Measurements from ENCODE around the gene ARID1B. TPM values are rescaled to one million over a fixed set of nuclear protein-coding genes. Genes with fewer than 3 reads are reported as not detected.

ARID1B gene
- total and polyA plus RNA-seq, 2 of the 4 experiments (the other 2 are of a cell fraction): 14.5 to 20.1 TPM

DNA sequence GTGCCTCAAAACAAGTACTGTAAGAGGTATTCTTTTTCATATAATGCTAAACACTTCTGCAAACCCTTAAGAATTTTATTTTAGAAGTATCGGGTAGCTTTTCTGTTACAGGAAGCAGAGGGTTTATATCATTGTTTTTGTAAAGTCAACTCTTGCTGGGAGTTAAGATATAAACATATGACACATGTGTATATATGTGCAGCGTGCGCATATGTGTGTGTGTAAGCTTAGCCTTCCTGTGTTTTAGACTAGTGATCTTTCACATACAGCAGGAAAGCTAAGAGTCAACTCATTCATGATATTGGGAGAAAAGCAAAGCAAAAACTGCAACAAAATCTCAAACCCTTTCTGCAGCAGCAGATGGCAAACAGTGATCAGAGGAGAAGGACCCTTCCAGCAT, 102.4 kb downstream of the ARID1B start:
- Histone ChIP-seq H4K91ac (ENCODE audit: insufficient read depth, low read depth, low read length) (no peak overlapping the region), H2AK9ac (replicated peaks; ENCODE audit: low read depth, low read length, poor library complexity) (no peak overlapping the region), H3K4me3 (ENCODE audit: insufficient read depth, low read depth, low read length) (no peak overlapping the region), H2BK15ac (ENCODE audit: low read depth, low read length) (no peak overlapping the region), H4K5ac (ENCODE audit: low read depth, low read length) (no peak overlapping the region), H3K4ac (ENCODE audit: low read depth, low read length) (no peak overlapping the region), H2AFZ (replicated peaks; ENCODE audit: low read length, poor library complexity) (no peak overlapping the region), H3K79me1 (ENCODE audit: low read depth in 1 of 2, low read length in 2 of 2) (peaks cover 59 to 79% of the 10 kb centered on the region in 2 experiments), H2BK20ac (ENCODE audit: low read depth, low read length) (no peak overlapping the region), H3K27ac (ENCODE audit: insufficient read depth, low read length) (no peak overlapping the region), H3K9me1 (ENCODE audit: insufficient read depth, low read length) (peaks cover 25% of the 10 kb centered on the region), H2BK120ac (ENCODE audit: low read depth, low read length) (no peak overlapping the region), H3K4me2 (ENCODE audit: low read depth, low read length) (peak overlapping the region; percentile 88), H3K9me3 (ENCODE audit: control insufficient read depth, insufficient read depth, low read length) (no peaks in the 10 kb centered on the region), H3K27me3 (ENCODE audit: control insufficient read depth, insufficient read depth, low read length) (no peaks in the 10 kb centered on the region), H4K8ac (ENCODE audit: low read depth in 2 of 2, low read length in 2 of 2) (no peak overlapping the region), H3K56ac (ENCODE audit: extremely low read depth, insufficient read depth, low read length) (no peak overlapping the region), H3K18ac (ENCODE audit: low read depth, low read length) (no peak overlapping the region; the same call in 1 of the 2 replicates), H4K20me1 (ENCODE audit: insufficient read depth, low read length) (peaks cover 70% of the 10 kb centered on the region), H3K23ac (ENCODE audit: low read depth, low read length) (no peak overlapping the region), H2AK5ac (ENCODE audit: low read depth, low read length) (no peak overlapping the region), H2BK5ac (ENCODE audit: low read depth, low read length, poor library complexity, severe bottlenecking) (no peak overlapping the region), H3K36me3 (ENCODE audit: control insufficient read depth, insufficient read depth, low read length) (no peaks in the 10 kb centered on the region), H3K14ac (replicated peaks; ENCODE audit: low read depth, low read length) (no peak overlapping the region), H3K4me1 (ENCODE audit: control insufficient read depth, insufficient read depth, low read length) (peaks cover 21% of the 10 kb centered on the region), H3K9ac (ENCODE audit: low read depth, low read length) (no peak overlapping the region)
- BruUV-seq (replicated peaks): no TSS peak
- no CpG with 5 or more reads among the region's 3 CpGs for WGBS, 2 experiments (ENCODE audit: extremely low coverage in 2 of 2, insufficient read length in 1 of 2)
- TF ChIP-seq RFX5 (IDR thresholded peaks at IDR 0.05; ENCODE audit: low read depth, low read length) (no peak), RAD21 (IDR thresholded peaks at IDR 0.05; ENCODE audit: low read length) (no peak), RCOR1 (IDR thresholded peaks at IDR 0.05; ENCODE audit: insufficient replicate concordance, low read length) (no peak)
- in situ Hi-C loops (cut with MboI; ENCODE audit: low sequenced_read_pairs): no loop called here
- intact Hi-C loops (cut with micrococcal nuclease): no loop called here
- ChIA-PET CTCF (interaction anchor here (1.1 kb wide), 1 partner anchor 15 kb away, joined by 3 read pairs; no protein-coding TSS in a partner anchor), POLR2A (ENCODE audit: unreplicated experiment) (interaction anchor here (0.5 kb wide), 1 partner anchor 292 kb away, joined by 4 read pairs; no protein-coding TSS in a partner anchor)
- DNase-seq: peak; percentile 89
- peak; percentile 82 for ATAC-seq (ENCODE audit: low read depth)
- dilution Hi-C loops (cut with HindIII; ENCODE audit: low sequenced_read_pairs, unreplicated experiment): no loop called here

All from IMR-90 (cell line).